H1 (cell line): ENCODE results near the gene LMNA. TPM values are rescaled to one million over a fixed set of nuclear protein-coding genes. Genes with fewer than 3 reads are reported as not detected.

Source experiments
- CTCF ChIA-PET: fragments of 300-600 bp; sonication (Branson Sonifier 250); formaldehyde crosslinking; loops from one replicate; lab custom pipeline; 2021; ENCODE audit not compliant: partially characterized antibody; lab: Charles Lee
- POLR2A ChIA-PET: fragments of 300-600 bp; sonication (Branson Sonifier 250); formaldehyde crosslinking; loops from one replicate; lab custom pipeline; 2021; ENCODE audit warnings: inconsistent platforms; ENCODE audit not compliant: partially characterized antibody; lab: Charles Lee
- DNase-seq, 2 experiments: peaks; one replicate each; pipeline versions ENCODE4 v3.0.0 to v3.0.0-alpha.2; 2010 to 2022; ENCODE audit warnings: low spot score in 2 of 2, low read depth in 1 of 2, mixed read lengths in 1 of 2
- FAIRE-seq: peaks from 2 replicates; lab custom pipeline; 2011; peaks lifted over from hg19 to GRCh38; lab: Jason Lieb, UNC
- H2AFZ ChIP-seq: 2 replicates; pipeline ENCODE4 v1.8.1; 2012; ENCODE audit warnings: low read length, inconsistent platforms
- H2AK5ac ChIP-seq: 2 replicates; pipeline ENCODE4 v1.6.1; 2013; ENCODE audit warnings: low read depth, low read length
- H2BK120ac ChIP-seq: replicated peaks from 2 replicates; pipeline ENCODE3; 2013; ENCODE audit warnings: low read depth, low read length, inconsistent platforms
- H2BK12ac ChIP-seq: 2 replicates; pipeline ENCODE4 v1.6.1; 2013; ENCODE audit warnings: low read depth, low read length
- H2BK15ac ChIP-seq: 2 replicates; pipeline ENCODE4 v1.6.1; 2013; ENCODE audit warnings: low read length
- H2BK20ac ChIP-seq: 2 replicates; pipeline ENCODE4 v1.6.1; 2013; ENCODE audit warnings: low read length
- H2BK5ac ChIP-seq: 2 replicates; pipeline ENCODE4 v1.6.1; 2013; ENCODE audit warnings: low read depth, low read length
- H3K14ac ChIP-seq: 2 replicates; pipeline ENCODE4 v1.6.1; 2013; ENCODE audit warnings: inconsistent platforms; ENCODE audit not compliant: insufficient read length
- H3K18ac ChIP-seq: 2 replicates; pipeline ENCODE4 v1.6.1; 2013; ENCODE audit warnings: low read length; ENCODE audit errors: extremely low read depth
- H3K23ac ChIP-seq: 2 replicates; pipeline ENCODE4 v1.6.1; 2013; ENCODE audit warnings: inconsistent platforms; ENCODE audit not compliant: insufficient read length
- H3K23me2 ChIP-seq: 2 replicates; pipeline ENCODE4 v1.6.1; 2013; ENCODE audit warnings: low read depth, low read length
- H3K27ac ChIP-seq: 2 replicates; pipeline ENCODE4 v1.6.1; 2011; ENCODE audit warnings: low read depth, low read length, inconsistent platforms
- H3K27me3 ChIP-seq, 4 experiments: replicated peaks in 1 of 4; 1 replicate in 1 of 4; 2 replicates in 3 of 4; pipeline versions ENCODE4 v1.6.1 to v1.8.1; 2011 to 2013; ENCODE audit warnings: low read length in 3 of 4, mild to moderate bottlenecking in 3 of 4, inconsistent platforms in 2 of 4, mixed read lengths in 2 of 4, moderate library complexity in 1 of 4; ENCODE audit not compliant: control insufficient read depth in 3 of 4, insufficient read depth in 3 of 4; ENCODE audit errors: extremely low read depth in 1 of 4
- H3K36me3 ChIP-seq, 4 experiments: 2 replicates each; pipeline versions ENCODE4 v1.6.1 to v1.8.1; 2011 to 2013; ENCODE audit warnings: mild to moderate bottlenecking in 4 of 4, low read length in 3 of 4, moderate library complexity in 2 of 4, control low read depth in 1 of 4, inconsistent platforms in 1 of 4; ENCODE audit not compliant: insufficient read depth in 4 of 4, control insufficient read depth in 2 of 4
- H3K4ac ChIP-seq: replicated peaks from 2 replicates; pipeline ENCODE3; 2013; ENCODE audit warnings: low read length, low read depth, mixed read lengths, inconsistent platforms; ENCODE audit not compliant: insufficient read length
- H3K4me1 ChIP-seq, 4 experiments: replicated peaks in 1 of 4; 1 replicate in 1 of 4; 2 replicates in 3 of 4; pipeline versions ENCODE4 v1.6.1 to v1.8.1; 2011 to 2013; ENCODE audit warnings: low read length in 3 of 4, inconsistent platforms in 2 of 4, mixed read lengths in 1 of 4; ENCODE audit not compliant: insufficient read depth in 4 of 4, control insufficient read depth in 3 of 4
- H3K4me2 ChIP-seq, 2 experiments: 2 replicates each; pipeline versions ENCODE4 v1.6.1 to v1.8.1; 2011 to 2013; ENCODE audit warnings: low read depth in 2 of 2, low read length in 2 of 2, control low read depth in 1 of 2, inconsistent platforms in 1 of 2, mild to moderate bottlenecking in 1 of 2; ENCODE audit not compliant: insufficient read depth in 1 of 2
- H3K4me3 ChIP-seq, 4 experiments: fragments of 200-600, 300-600 bp in 1 of 4; sonication (generic), shearing (Covaris generic), sonication (Bioruptor Twin) in 1 of 4; 2 replicates each; pipeline versions ENCODE4 v1.5.1 to v1.8.1; 2011 to 2016; ENCODE audit warnings: low read length in 4 of 4, low read depth in 3 of 4, control low read depth in 2 of 4, inconsistent platforms in 2 of 4, mild to moderate bottlenecking in 2 of 4, mixed read lengths in 1 of 4, moderate library complexity in 1 of 4; ENCODE audit not compliant: insufficient read depth in 2 of 4; ENCODE audit errors: extremely low read depth in 1 of 4
- H3K56ac ChIP-seq: replicated peaks from 2 replicates; pipeline ENCODE3; 2013; ENCODE audit warnings: low read depth, mild to moderate bottlenecking, mixed read lengths, low read length, inconsistent platforms; ENCODE audit not compliant: insufficient read length
- H3K79me1 ChIP-seq: 2 replicates; pipeline ENCODE4 v1.6.1; 2013; ENCODE audit warnings: low read depth, low read length, control low read depth
- H3K79me2 ChIP-seq, 2 experiments: 2 replicates each; pipeline versions ENCODE4 v1.6.1 to v1.8.1; 2012 to 2013; ENCODE audit warnings: low read length in 2 of 2, mild to moderate bottlenecking in 2 of 2, inconsistent platforms in 1 of 2; ENCODE audit not compliant: insufficient read depth in 2 of 2, control insufficient read depth in 1 of 2
- H3K9ac ChIP-seq, 4 experiments: replicated peaks in 1 of 4; 1 replicate in 1 of 4; 2 replicates in 3 of 4; pipeline versions ENCODE4 v1.6.1 to v1.8.1; 2011 to 2013; ENCODE audit warnings: low read depth in 3 of 4, low read length in 3 of 4, control low read depth in 2 of 4, mild to moderate bottlenecking in 2 of 4, moderate library complexity in 2 of 4, inconsistent platforms in 1 of 4; ENCODE audit errors: extremely low read depth in 1 of 4
- H3K9me3 ChIP-seq, 2 experiments: 2 replicates each; pipeline versions ENCODE4 v1.6.1 to v1.8.1; 2012 to 2013; ENCODE audit warnings: mild to moderate bottlenecking in 2 of 2, moderate library complexity in 2 of 2, control low read depth in 1 of 2, inconsistent platforms in 1 of 2, low read depth in 1 of 2, low read length in 1 of 2, mixed read lengths in 1 of 2; ENCODE audit not compliant: insufficient read depth in 2 of 2
- H4K20me1 ChIP-seq, 2 experiments: replicated peaks in 1 of 2; 2 replicates each; pipeline versions ENCODE3 to v1.8.1; 2011 to 2013; ENCODE audit warnings: inconsistent platforms in 2 of 2, low read length in 2 of 2, mild to moderate bottlenecking in 1 of 2; ENCODE audit not compliant: insufficient read depth in 2 of 2, control insufficient read depth in 1 of 2
- H4K5ac ChIP-seq: 2 replicates; pipeline ENCODE4 v1.6.1; 2013; ENCODE audit warnings: low read length, low read depth, mixed read lengths, inconsistent platforms; ENCODE audit not compliant: insufficient read length
- H4K8ac ChIP-seq: 2 replicates; pipeline ENCODE4 v1.8.0; 2013; ENCODE audit warnings: mild to moderate bottlenecking, moderate library complexity, low read length, inconsistent platforms; ENCODE audit not compliant: insufficient read depth; ENCODE audit errors: extremely low read depth
- H4K91ac ChIP-seq: replicated peaks from 2 replicates; pipeline ENCODE3; 2013; ENCODE audit warnings: low read length, mixed read lengths, inconsistent platforms; ENCODE audit not compliant: insufficient read length
- CEBPB ChIP-seq: IDR thresholded peaks from 2 replicates; pipeline ENCODE4 v1.6.1; 2012; ENCODE audit warnings: low read depth, low read length
- FOSL1 ChIP-seq: IDR thresholded peaks from 2 replicates; pipeline ENCODE4 v1.6.1; 2011; ENCODE audit warnings: mild to moderate bottlenecking, low read depth, low read length, moderate library complexity; ENCODE audit not compliant: insufficient read depth
- JUN ChIP-seq: IDR thresholded peaks from 2 replicates; pipeline ENCODE4 v1.6.1; 2011; ENCODE audit warnings: low read depth, mild to moderate bottlenecking, improper control_type of control experiment, low read length
- POLR2AphosphoS5 ChIP-seq: IDR thresholded peaks from 2 replicates; pipeline ENCODE4 v1.6.1; 2011; ENCODE audit warnings: low read depth, low read length
- RBBP5 ChIP-seq: IDR thresholded peaks from 2 replicates; pipeline ENCODE4 v1.7.1; 2012; ENCODE audit warnings: low read depth, mild to moderate bottlenecking, inconsistent platforms, low read length, moderate library complexity, borderline replicate concordance
- RFX5 ChIP-seq: IDR thresholded peaks from 2 replicates; pipeline ENCODE4 v1.6.1; 2011; ENCODE audit warnings: low read depth, low read length, improper control_type of control experiment, borderline replicate concordance
- TBP ChIP-seq: IDR thresholded peaks from 2 replicates; pipeline ENCODE4 v1.6.1; 2011; ENCODE audit warnings: low read depth, low read length, improper control_type of control experiment
- USF2 ChIP-seq: IDR thresholded peaks from 2 replicates; pipeline ENCODE4 v1.6.1; 2011; ENCODE audit warnings: low read length, improper control_type of control experiment
- WGBS, 2 experiments: shearing (Covaris generic) in 1 of 2; methylation state at CpG; one replicate each; pipeline versions ENCODE4 v1.1.6 to v1.1.7; 2013 to 2015; ENCODE audit warnings: low lambda C conversion rate in 2 of 2, mixed read lengths in 2 of 2, inconsistent platforms in 1 of 2, low coverage in 1 of 2, missing lambda C conversion rate in 1 of 2; ENCODE audit not compliant: insufficient replicate concordance in 2 of 2, insufficient coverage in 1 of 2, insufficient read length in 1 of 2; ENCODE audit errors: extremely low coverage in 1 of 2, missing lambda C conversion rate in 1 of 2; 5-methylcytosine and 5-hydroxymethylcytosine counted together
- polyA plus RNA-seq, 7 experiments: library from polyadenylated mRNA; depleted of rRNA in 3 of 7; stranded (reverse) in 5 of 7; unstranded in 2 of 7; fragments of >200 nt in 5 of 7; fragments of 200-250 nt in 2 of 7; gene quantifications; 1 replicate in 5 of 7; 2 replicates in 1 of 7; 4 replicates in 1 of 7; pipeline versions ENCODE4 v1.2.1 to v1.2.3, GENCODE V29; 2011 to 2013; ENCODE audit warnings: missing spikeins in 2 of 7, mixed read lengths in 2 of 7
- total RNA-seq: library from RNA; stranded (reverse); fragmentation: NEBNext Ultra II Directional; extraction: Animal tissue kit (Norgen Biotek cat#: 25700); gene quantifications from 2 replicates; pipeline ENCODE4 v1.2.1, GENCODE V29; 2021

The LMNA gene
- total and polyA plus RNA-seq, 2 of the 8 experiments (the other 6 are each of a cell fraction or from before 2014, with no cell fraction given), result 25.8 to 46.8 TPM

GRCh38 chr1:156164125-156164831, 49.8 kb downstream of the LMNA start:
- no peak for FAIRE-seq
- 88% methylated on average over 6 of the region's 6 CpGs; no CpG with 5 or more reads in 1 of the 2 experiments for WGBS, 2 experiments
- Histone ChIP-seq H2AK5ac (no peak overlapping the region), H3K23ac (no peak overlapping the region), H3K36me3 (peaks cover 0 to 9% (median 0%) of the 10 kb centered on the region in 4 experiments; a peak in 2 of 8 replicates), H2BK15ac (no peak overlapping the region), H3K27ac (no peak overlapping the region), H3K4me2 (no peak overlapping the region), H3K4me1 (peaks cover 3 to 14% (median 9%) of the 10 kb centered on the region in 4 experiments; a peak in 6 of 7 replicates), H3K9ac (no peak overlapping the region), H2BK5ac (no peak overlapping the region), H3K79me1 (no peaks in the 10 kb centered on the region), H4K5ac (no peak overlapping the region), H3K14ac (no peak overlapping the region), H2AFZ (no peak overlapping the region), H3K79me2 (no peaks in the 10 kb centered on the region), H2BK12ac (no peak overlapping the region), H3K23me2 (peaks cover 4% of the 10 kb centered on the region; the same call in 1 of the 2 replicates), H3K18ac (no peak overlapping the region), H4K8ac (no peak overlapping the region), H3K27me3 (no peaks in the 10 kb centered on the region), H3K4ac (no peak overlapping the region), H3K4me3 (no peak overlapping the region), H2BK20ac (no peak overlapping the region), H3K56ac (no peak overlapping the region), H2BK120ac (no peak overlapping the region), H4K20me1 (no peaks in the 10 kb centered on the region), H3K9me3 (no peaks in the 10 kb centered on the region), H4K91ac (no peak overlapping the region)
- ChIA-PET CTCF (interaction anchor here (0.6 to 7.5 kb wide), 9 partner anchors 10 to 159 kb away, joined by 3 to 65 read pairs (median 4); partner anchors contain the start of gene SLC25A44), POLR2A (interaction anchor here (0.8 to 5.1 kb wide), 8 partner anchors 12 to 65 kb away, joined by 3 to 27 read pairs (median 4); partner anchors contain the start of gene PMF1)
- TF ChIP-seq RBBP5 (no peak), CEBPB (no peak), USF2 (no peak), RFX5 (no peak), JUN (no peak), TBP (no peak), FOSL1 (no peak), POLR2AphosphoS5 (no peak)
- DNase-seq, result no peak
